Activated gamma-delta T cell (primary cell): ENCODE measurements around the gene ASXL2.

ENCODE experiments used
- DNase-seq: peaks from one replicate; lab custom pipeline; 2025; lab: John Stamatoyannopoulos, UW

ASXL2 gene

GRCh38 chr2:25688236-25688635 is 190.1 kb downstream of the ASXL2 start:
- no peak for DNase-seq

- DNase-seq: no peak
Measured at GRCh38 chr2:25685741-25686140, 192.5 kb downstream of the ASXL2 start.

- no peak for DNase-seq
Measured at GRCh38 chr2:25684577-25685473, 193.5 kb downstream of the ASXL2 start.
